WI38 (cell line): ENCODE results near the gene ARFGEF3.
"Not testable (repeated sequence)": the region's sequence is repeated elsewhere in the genome, so short reads cannot be mapped to it uniquely, and the experiment has no call there.

Experiments
- H3K4me3 ChIP-seq: 2 replicates; pipeline ENCODE4 v1.5.1; 2011; ENCODE audit warnings: low read depth, mild to moderate bottlenecking, control low read depth, low read length
- TF ChIP-seq, protein P1 (sequence below): IDR thresholded peaks from 2 replicates; pipeline ENCODE4 v1.5.1; 2012; ENCODE audit warnings: low read depth, mild to moderate bottlenecking, control low read depth, low read length

ARFGEF3 gene

DNA sequence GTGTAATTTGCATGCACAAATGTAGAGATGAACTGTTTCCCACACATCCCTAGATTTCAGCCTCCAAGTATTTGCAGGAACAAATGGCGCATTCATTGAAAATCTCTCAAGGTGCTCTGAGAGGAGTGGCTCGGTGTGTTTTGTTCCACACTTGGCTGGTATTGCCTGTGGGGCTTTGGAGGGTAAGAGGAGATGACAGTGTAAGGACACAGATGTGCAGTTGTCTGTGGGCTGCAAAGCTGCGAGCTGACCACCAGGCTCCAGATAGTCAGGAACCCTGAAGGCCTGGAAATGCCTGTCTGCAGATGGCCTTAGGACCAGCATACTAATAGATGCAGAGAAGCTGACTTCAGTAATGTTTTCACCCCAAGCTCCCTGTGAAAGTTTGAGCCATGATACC is 114.2 kb downstream of the ARFGEF3 start:
- H3K4me3 ChIP-seq = no peak overlapping the region
- TF ChIP-seq, protein P1, sequence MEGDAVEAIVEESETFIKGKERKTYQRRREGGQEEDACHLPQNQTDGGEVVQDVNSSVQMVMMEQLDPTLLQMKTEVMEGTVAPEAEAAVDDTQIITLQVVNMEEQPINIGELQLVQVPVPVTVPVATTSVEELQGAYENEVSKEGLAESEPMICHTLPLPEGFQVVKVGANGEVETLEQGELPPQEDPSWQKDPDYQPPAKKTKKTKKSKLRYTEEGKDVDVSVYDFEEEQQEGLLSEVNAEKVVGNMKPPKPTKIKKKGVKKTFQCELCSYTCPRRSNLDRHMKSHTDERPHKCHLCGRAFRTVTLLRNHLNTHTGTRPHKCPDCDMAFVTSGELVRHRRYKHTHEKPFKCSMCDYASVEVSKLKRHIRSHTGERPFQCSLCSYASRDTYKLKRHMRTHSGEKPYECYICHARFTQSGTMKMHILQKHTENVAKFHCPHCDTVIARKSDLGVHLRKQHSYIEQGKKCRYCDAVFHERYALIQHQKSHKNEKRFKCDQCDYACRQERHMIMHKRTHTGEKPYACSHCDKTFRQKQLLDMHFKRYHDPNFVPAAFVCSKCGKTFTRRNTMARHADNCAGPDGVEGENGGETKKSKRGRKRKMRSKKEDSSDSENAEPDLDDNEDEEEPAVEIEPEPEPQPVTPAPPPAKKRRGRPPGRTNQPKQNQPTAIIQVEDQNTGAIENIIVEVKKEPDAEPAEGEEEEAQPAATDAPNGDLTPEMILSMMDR = no peak

DNA sequence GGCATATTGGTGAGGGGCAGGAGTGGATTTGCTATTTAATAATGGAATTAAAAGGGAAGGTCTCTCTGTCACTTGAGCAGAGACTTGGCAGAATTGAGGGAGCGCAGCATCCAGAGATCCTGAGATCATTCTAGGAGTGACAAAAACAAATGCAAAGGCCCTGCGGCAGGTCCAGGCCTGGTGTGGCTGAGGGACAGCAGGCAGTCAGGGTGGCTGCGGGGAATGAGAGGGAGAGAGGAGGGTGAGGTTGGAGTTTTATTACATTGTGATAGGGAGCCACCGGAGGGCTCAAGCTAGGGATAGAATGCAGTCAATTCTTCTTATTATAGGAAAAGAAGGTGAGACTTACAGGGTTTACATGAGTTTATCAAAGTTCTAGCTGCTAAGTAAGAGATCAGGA is 116.1 kb downstream of the ARFGEF3 start:
- H3K4me3 ChIP-seq = no peak overlapping the region
- TF ChIP-seq, protein P1 = no peak

DNA sequence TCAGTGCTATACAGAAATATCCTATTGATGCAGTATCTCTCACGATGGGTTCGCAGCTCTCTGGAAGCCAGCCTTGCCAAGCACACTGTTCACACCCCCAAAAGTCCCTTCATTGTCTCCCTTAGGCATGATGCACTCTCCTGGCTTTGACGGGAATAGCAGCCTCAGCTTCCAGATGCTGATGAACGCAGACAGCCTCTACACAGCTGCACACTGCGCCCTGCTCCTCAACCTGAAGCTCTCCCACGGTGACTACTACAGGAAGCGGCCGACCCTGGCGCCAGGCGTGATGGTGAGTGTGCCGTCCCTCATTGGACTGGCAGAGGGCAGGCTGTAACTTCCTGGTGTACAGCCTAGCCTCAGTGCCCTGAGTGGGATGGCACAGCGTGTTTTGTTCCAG is 116.6 kb downstream of the ARFGEF3 start:
- TF ChIP-seq, protein P1 = peak; percentile 14; the same call in 1 of the 2 replicates
- H3K4me3 ChIP-seq = no peak overlapping the region

DNA sequence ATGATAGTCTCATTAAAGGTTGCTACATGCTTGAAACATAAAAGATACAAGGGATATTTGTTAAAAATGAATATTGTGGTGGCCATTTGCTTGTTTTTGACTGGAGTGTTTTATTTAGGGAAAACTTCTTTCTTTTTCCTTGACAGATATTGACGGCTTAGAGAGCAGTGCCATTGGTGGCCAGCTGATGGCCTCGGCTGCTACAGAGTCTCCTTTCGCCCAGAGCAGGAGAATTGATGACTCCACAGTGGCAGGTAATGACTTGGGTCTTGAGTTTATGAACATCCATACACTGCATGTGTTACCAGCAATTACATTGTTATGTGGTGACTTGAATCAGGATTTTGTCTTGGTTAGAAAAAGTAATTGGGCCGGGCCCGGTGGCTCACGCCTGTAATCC is 124.1 kb downstream of the ARFGEF3 start:
- TF ChIP-seq, protein P1 = no peak
- no peak overlapping the region for H3K4me3 ChIP-seq

DNA sequence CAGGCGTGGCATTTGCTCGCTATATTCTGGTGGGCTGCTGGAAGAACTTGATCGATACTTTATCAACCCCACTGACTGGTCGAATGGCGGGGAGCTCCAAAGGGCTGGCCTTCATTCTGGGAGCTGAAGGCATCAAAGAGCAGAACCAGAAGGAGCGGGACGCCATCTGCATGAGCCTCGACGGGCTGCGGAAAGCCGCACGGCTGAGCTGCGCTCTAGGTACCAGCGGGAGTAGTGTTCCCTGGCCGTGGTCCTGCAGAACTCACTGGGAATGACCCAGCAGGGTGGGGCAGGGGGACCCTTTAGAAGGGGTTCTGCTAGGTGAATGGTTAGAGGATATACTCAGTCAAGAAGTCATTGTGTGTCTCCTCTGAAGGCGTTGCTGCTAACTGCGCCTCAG is 125.0 kb downstream of the ARFGEF3 start:
- TF ChIP-seq, protein P1 = no peak
- H3K4me3 ChIP-seq = no peak overlapping the region

DNA sequence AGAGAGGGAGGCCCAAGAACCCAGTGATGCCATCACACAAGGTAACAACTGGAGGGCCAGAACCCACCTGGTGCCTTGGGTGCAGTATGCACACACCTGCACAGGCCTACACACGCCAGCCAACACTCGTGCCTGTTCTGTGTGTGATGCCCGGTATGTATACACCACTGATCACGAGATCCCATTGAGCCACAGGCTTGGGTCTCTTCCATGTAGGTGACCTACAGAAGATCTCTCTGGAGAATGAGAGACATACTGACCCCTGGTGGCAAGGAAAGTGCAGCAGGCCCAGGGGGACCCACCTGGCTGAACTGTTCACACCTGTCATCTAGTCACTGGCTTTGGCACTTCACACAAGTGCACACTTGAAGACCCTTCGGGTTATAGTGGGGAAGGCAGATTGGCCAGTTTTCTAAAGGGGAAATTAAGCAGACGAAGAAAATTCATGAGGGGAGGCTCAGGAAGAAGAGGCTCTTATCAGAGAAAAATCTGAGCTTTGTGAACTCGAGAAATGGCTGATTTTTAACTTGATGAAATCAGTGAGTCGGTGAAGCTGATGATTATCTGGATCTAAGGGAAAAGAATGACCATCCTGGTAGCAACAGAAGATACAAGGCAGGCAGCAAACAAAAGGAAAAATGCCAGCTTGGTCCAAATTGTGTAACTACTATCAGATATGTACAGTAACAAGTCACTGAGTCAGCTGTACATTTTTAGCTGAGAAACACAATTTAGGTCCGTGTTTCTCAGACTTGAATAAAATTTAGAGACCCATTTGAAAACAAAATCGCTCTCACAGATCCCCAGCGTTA is 125.6 kb downstream of the ARFGEF3 start:
- TF ChIP-seq, protein P1 = no peak; the same call in 1 of the 2 replicates
- no peak overlapping the region for H3K4me3 ChIP-seq

DNA sequence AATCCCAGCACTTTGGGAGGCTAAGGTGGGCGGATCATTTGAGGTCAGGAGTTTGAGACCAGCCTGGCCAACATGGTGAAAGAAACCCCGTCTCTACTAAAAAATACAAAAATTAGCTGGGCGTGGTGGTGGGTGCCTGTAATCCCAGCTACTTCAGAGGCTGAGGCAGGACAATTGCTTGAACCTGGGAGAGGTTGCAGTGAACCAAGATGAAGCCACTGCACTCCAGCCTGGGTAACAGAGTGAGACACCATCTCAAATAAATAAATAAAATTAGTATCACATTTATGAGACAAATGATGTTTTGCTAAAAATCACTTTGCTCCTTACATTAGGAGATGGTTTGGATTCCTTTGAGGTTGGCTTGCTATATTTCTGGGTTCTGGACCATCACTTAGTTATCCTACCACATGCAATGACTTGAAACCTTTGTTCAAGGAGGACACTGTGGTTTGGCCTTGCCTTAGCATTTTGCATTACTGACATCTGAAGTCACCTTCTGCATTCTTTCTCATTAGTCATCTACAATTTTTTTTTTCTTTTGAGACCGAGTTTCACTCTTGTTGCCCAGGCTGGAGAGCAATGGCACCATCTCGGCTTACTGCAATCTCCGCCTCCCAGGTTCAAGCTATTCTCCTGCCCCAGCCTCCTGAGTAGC is 126.8 kb downstream of the ARFGEF3 start:
- not testable (repeated sequence) for H3K4me3 ChIP-seq
